GM08714 (cell line): ENCODE results near the gene SOAT1.
"Not testable (repeated sequence)": the region's sequence is repeated elsewhere in the genome, so short reads cannot be mapped to it uniquely, and the experiment has no call there.

Experiments
- H3K4me3 ChIP-seq: fragments of 200-500 bp; sonication (Bioruptor generic); 2 replicates; pipeline ENCODE4 v1.5.1; 2014; ENCODE audit warnings: mild to moderate bottlenecking, low read length, inconsistent platforms
- ZNF274 ChIP-seq: IDR thresholded peaks from 2 replicates; pipeline ENCODE4 v1.6.1; 2012; ENCODE audit warnings: mild to moderate bottlenecking, low read depth, low read length

The SOAT1 gene

GRCh38 chr1:179322557-179322956, 29.0 kb downstream of the SOAT1 start:
- no peak for TF ChIP-seq ZNF274
- no peak overlapping the region for H3K4me3 ChIP-seq

- no peak for TF ChIP-seq ZNF274
- H3K4me3 ChIP-seq = no peak overlapping the region
These were observed 29.8 kb downstream of the SOAT1 start for GRCh38 chr1:179323436-179323835.

DNA sequence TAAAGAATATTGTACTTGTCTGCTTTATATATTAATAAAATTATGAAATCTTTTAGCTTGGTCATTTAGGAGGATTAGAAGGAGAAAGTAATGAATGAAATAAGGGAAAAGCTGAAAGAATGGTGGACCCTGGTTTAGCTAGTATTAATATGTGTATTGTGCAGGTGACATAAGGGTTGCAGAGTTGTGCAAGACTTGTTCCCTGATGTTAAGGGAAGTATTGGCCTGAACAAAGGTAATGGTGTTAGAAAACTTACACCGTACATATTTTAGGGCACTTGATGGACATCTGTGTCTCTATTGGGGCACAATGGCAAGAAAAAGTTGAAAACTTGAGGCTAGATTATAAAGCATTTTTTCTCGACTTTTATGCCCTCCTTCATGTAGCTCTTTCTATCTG, 32.2 kb downstream of the SOAT1 start:
- H3K4me3 ChIP-seq = no peak overlapping the region
- no peak for TF ChIP-seq ZNF274

- no peak overlapping the region for H3K4me3 ChIP-seq
- no peak for TF ChIP-seq ZNF274
These were observed 33.1 kb downstream of the SOAT1 start for GRCh38 chr1:179326746-179327145.

- H3K4me3 ChIP-seq = no peak overlapping the region
- TF ChIP-seq ZNF274 = no peak
These were observed 33.6 kb downstream of the SOAT1 start for GRCh38 chr1:179327196-179327595.

DNA sequence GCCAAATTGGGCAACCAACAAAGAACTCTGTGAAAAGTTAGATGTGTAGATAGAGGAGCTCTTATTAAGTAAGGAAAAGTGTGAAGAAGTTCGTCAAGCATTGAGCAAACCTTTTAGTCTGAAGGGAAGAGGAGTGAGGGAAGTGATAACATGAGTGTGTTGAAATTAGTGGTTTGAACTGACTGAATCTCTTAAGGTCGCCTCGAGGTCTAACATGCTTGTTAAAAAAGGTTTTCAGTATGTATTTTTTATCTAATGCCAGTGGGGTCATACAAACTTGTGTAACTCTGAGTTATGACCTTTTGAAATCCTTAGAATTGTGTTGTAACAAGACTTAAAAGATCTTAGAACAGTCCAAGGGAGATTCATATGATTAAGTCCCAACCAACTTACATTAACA, 34.1 kb downstream of the SOAT1 start:
- no peak for TF ChIP-seq ZNF274
- no peak overlapping the region for H3K4me3 ChIP-seq

GRCh38 chr1:179329862-179330261, 36.3 kb downstream of the SOAT1 start:
- no peak overlapping the region for H3K4me3 ChIP-seq
- no peak for TF ChIP-seq ZNF274

DNA sequence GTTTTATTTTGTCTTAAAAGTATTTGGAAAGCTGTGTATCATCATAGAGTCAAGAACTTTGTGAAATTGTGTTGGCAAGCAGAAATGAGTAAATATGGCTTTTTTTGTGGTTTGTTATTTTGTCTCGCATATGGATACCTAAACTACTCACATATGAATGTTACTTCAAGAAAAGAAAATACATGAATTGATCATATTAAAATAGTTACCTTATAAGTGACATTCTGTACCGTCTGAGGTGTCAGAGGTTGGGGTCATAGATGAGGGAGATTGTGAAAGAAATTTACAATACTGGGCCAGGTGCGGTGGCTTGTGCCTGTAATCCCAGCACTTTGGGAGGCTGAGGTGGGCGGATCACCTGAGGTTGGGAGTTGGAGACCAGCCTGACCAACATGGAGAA, 40.8 kb downstream of the SOAT1 start:
- no peak overlapping the region for H3K4me3 ChIP-seq
- TF ChIP-seq ZNF274 = no peak

DNA sequence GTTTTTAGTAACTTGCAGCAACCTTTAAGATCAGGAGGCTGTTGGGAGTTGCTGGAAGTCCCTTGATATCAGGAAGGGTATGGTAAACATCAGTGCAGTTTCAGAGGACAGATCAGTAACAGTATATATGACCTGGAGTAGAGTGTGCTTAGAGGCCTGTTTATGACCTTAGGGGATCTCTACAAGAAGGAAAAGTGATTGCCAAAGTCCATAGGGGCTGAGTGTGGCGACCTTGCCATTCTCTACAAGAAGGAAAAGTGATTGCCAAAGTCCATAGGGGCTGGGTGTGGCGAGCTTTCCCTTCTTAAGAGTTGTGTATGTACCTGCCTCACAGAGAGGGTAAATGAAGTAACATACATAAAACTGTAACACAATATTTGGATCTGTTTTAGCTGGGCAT, 43.7 kb downstream of the SOAT1 start:
- H3K4me3 ChIP-seq = no peak overlapping the region
- TF ChIP-seq ZNF274 = no peak

DNA sequence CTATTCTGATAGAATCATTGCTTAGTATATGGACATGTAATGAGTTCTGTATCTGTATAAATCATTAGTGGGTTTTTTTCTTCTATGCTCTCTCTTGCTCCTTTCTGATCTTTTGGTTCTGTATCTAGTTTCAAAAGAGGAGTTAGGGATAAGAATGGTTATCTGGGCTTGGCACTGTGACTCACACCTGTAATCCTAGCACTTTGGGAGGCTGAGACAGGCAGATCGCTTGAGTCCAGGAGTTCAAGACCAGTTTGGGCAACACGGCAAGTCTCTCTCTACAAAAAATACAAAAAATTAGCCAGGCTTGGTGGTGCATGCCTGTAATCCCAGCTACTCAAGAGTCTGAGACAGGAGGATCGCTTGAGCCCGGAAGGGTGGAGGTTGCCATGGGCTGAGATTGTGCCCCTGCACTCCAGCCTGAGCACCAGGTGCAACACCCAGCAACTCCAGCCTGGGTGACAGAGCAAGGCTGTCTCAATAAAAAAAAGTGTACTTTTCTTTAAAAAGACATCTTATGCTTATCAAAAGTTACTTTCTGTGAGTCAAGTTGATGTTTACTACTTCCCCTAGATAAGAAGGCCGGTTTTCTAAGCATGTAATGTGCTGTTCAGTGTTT, 44.5 kb downstream of the SOAT1 start:
- no peak for TF ChIP-seq ZNF274
- H3K4me3 ChIP-seq = no peak overlapping the region

DNA sequence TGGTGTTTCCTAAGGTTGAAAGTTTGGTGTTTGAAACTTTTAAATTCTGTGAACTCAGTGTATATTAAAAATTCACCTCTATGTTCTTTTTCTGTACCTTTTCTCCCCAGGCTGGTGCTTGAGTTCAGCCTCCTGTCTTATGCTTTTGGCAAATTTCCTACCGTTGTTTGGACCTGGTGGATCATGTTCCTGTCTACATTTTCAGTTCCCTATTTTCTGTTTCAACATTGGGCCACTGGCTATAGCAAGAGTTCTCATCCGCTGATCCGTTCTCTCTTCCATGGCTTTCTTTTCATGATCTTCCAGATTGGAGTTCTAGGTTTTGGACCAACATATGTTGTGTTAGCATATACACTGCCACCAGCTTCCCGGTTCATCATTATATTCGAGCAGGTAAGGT, 47.3 kb downstream of the SOAT1 start:
- TF ChIP-seq ZNF274 = no peak
- H3K4me3 ChIP-seq = no peak overlapping the region

DNA sequence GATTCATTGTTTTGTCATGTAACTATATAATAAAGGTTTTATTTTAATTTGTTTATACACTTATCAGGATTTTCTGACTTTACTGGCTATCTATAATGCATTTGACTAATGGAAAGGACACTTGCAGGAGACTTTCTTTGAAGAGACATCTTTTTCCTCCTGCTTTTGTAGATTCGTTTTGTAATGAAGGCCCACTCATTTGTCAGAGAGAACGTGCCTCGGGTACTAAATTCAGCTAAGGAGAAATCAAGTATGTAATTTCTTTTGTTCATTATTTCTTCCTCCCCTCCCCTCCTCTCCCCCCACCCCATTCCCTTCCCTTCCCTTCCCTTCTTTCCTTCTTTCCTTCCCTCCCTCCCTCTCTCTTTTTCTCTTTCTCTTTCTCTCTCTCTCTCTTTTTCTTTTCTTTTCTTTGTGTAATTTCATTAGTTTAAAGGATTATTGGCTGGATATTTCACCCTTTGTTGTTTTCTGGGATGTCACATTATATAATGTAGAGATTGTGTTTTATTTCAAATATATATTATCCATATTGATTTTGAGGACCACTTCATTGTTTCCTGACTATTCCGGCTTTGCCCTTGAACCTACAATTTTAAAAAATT, 48.4 kb downstream of the SOAT1 start:
- TF ChIP-seq ZNF274 = no peak
- H3K4me3 ChIP-seq = no peak overlapping the region

- H3K4me3 ChIP-seq = no peak overlapping the region
- TF ChIP-seq ZNF274 = no peak
These were observed 49.3 kb downstream of the SOAT1 start for GRCh38 chr1:179342740-179343404.

- TF ChIP-seq ZNF274 = no peak
- H3K4me3 ChIP-seq = no peak overlapping the region
These were observed 57.7 kb downstream of the SOAT1 start for GRCh38 chr1:179351281-179351680.

DNA sequence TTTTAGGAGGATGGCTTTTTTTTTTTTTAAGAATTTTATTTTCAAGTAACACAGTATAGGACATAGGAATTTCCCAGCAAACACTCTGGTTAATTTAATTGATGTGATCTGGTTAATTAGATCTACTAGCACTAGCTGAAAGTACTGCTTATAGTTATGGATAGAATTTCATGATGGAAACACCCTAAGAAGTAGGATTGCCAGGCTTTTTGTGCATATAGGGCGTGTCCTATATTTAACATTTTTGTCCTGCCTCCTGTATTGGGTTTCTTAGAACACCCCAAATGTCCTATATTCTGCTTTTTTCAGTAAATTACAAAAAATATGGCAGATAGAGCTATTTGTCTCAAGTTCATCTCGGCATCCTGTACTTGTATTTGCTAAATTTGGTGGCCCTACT, 58.6 kb downstream of the SOAT1 start:
- no peak for TF ChIP-seq ZNF274
- H3K4me3 ChIP-seq = no peak overlapping the region

DNA sequence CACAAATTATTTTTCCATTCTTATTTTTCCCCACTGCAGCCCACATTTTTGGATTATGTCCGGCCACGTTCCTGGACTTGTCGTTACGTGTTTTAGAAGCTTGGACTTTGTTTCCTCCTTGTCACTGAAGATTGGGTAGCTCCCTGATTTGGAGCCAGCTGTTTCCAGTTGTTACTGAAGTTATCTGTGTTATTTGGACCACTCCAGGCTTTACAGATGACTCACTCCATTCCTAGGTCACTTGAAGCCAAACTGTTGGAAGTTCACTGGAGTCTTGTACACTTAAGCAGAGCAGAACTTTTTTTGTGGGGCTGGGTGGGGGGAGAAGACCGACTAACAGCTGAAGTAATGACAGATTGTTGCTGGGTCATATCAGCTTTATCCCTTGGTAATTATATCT, 59.9 kb downstream of the SOAT1 start:
- no peak for TF ChIP-seq ZNF274

DNA sequence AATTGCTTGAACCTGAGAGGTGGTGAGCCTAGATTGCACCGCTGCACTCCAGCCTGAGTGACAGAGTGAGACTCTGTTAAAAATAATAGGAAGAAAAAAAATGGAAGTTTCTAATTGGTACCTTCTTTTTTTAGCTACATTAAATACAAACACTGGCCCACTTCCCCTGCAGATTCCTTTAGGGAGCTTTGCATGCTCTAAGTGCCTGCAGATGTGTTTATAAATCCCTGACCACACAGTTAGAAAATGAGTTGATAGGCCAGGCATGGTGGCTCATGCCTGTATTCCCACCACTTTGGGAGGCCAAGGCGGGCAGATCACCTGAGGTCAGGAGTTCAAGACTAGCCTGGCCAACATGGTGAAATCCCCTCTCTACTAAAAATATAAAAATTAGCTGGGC, 68.0 kb downstream of the SOAT1 start:
- not testable (repeated sequence) for H3K4me3 ChIP-seq

More for the DNA sequence above, 59.9 kb downstream of the SOAT1 start:
- H3K4me3 ChIP-seq = no peak overlapping the region
